Measurements from ENCODE around the gene EIF2B5.
"Not testable (repeated sequence)": the region's sequence is repeated elsewhere in the genome, so short reads cannot be mapped to it uniquely, and the experiment has no call there.

GRCh38 chr3:184121031-184121430 is 14.1 kb upstream of the EIF2B5 start:
- TF ChIP-seq CTCF (IDR thresholded peaks at IDR 0.05; ENCODE audit: low read length); EZH2 (IDR thresholded peaks at IDR 0.05; ENCODE audit: borderline replicate concordance, low read length): not testable (repeated sequence)
